Measurements from ENCODE around the gene CALR3. TPM values are rescaled to one million over a fixed set of nuclear protein-coding genes. Genes with fewer than 3 reads are reported as not detected.
"Not testable (repeated sequence)": the region's sequence is repeated elsewhere in the genome, so short reads cannot be mapped to it uniquely, and the experiment has no call there.

Gene CALR3
- total RNA-seq, 4 donors from 2014 or later = not detected

GRCh38 chr19:16473875-16474392, 22.0 kb downstream of the CALR3 start:
- Histone ChIP-seq H3K27me3 (no peaks in the 10 kb centered on the region), H3K9me3 (peaks cover 0 to 5% (median 0%) of the 10 kb centered on the region in 4 donors), H3K4me1 (peaks cover 0 to 29% (median 18%) of the 10 kb centered on the region in 4 donors), H3K27ac (no peak overlapping the region), H3K36me3 (no peaks in the 10 kb centered on the region), H3K4me3 (no peak overlapping the region)
- 86 to 87% methylated on average over 13 of the region's 13 CpGs for WGBS, 2 donors
- TF ChIP-seq, protein P1, sequence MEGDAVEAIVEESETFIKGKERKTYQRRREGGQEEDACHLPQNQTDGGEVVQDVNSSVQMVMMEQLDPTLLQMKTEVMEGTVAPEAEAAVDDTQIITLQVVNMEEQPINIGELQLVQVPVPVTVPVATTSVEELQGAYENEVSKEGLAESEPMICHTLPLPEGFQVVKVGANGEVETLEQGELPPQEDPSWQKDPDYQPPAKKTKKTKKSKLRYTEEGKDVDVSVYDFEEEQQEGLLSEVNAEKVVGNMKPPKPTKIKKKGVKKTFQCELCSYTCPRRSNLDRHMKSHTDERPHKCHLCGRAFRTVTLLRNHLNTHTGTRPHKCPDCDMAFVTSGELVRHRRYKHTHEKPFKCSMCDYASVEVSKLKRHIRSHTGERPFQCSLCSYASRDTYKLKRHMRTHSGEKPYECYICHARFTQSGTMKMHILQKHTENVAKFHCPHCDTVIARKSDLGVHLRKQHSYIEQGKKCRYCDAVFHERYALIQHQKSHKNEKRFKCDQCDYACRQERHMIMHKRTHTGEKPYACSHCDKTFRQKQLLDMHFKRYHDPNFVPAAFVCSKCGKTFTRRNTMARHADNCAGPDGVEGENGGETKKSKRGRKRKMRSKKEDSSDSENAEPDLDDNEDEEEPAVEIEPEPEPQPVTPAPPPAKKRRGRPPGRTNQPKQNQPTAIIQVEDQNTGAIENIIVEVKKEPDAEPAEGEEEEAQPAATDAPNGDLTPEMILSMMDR (IDR thresholded peaks at IDR 0.05) = no peak
- no peak for TF ChIP-seq EP300 (IDR thresholded peaks at IDR 0.05)
- no peak for TF ChIP-seq POLR2A (IDR thresholded peaks at IDR 0.05)
- no peak for DNase-seq (ENCODE audit: low spot score in 2 of 2)

- Histone ChIP-seq H3K9me3 (peaks cover 0 to 5% (median 0%) of the 10 kb centered on the region in 4 donors), H3K36me3 (no peaks in the 10 kb centered on the region), H3K4me1 (peaks cover 0 to 37% (median 18%) of the 10 kb centered on the region in 4 donors), H3K4me3 (no peak overlapping the region), H3K27ac (peak overlapping the region in 1 of 4 donors; percentile 98), H3K27me3 (no peaks in the 10 kb centered on the region)
- DNase-seq (ENCODE audit: low spot score in 2 of 2) = no peak
- WGBS, 2 donors = 99 to 100% methylated on average over 2 of the region's 2 CpGs
- no peak for TF ChIP-seq EP300 (IDR thresholded peaks at IDR 0.05)
- TF ChIP-seq, protein P1 (IDR thresholded peaks at IDR 0.05) = no peak
- TF ChIP-seq POLR2A (IDR thresholded peaks at IDR 0.05) = no peak
These were observed 23.0 kb downstream of the CALR3 start for GRCh38 chr19:16472992-16473391.

GRCh38 chr19:16472559-16472899, 23.4 kb downstream of the CALR3 start:
- 66 to 83% methylated on average over 2 of the region's 2 CpGs for WGBS, 2 donors
- H3K9me3 ChIP-seq; H3K36me3 ChIP-seq; DNase-seq (ENCODE audit: low spot score in 2 of 2); H3K27me3 ChIP-seq: not testable (repeated sequence)
- Histone ChIP-seq H3K27ac (peak overlapping the region; percentile 84 to 98 (median 94)), H3K4me3 (peak overlapping the region; percentile 81 to 98 (median 88)), H3K4me1 (peaks cover 0 to 42% (median 18%) of the 10 kb centered on the region in 4 donors)

GRCh38 chr19:16470911-16471811, 24.8 kb downstream of the CALR3 start:
- Histone ChIP-seq H3K4me3 (peak overlapping the region; percentile 78 to 98 (median 88)), H3K27ac (peak overlapping the region; percentile 23 to 95 (median 84)), H3K27me3 (no peaks in the 10 kb centered on the region), H3K36me3 (no peaks in the 10 kb centered on the region), H3K9me3 (peaks cover 0 to 5% (median 0%) of the 10 kb centered on the region in 4 donors), H3K4me1 (peaks cover 0 to 54% (median 18%) of the 10 kb centered on the region in 4 donors)
- 0% methylated on average over 24 to 48 of the region's 67 CpGs for WGBS, 2 donors
- TF ChIP-seq EP300 (IDR thresholded peaks at IDR 0.05) (no peak), POLR2A (IDR thresholded peaks at IDR 0.05) (no peak)
- TF ChIP-seq, protein P1 (IDR thresholded peaks at IDR 0.05) = no peak
- no peak for DNase-seq (ENCODE audit: low spot score in 2 of 2)

DNA sequence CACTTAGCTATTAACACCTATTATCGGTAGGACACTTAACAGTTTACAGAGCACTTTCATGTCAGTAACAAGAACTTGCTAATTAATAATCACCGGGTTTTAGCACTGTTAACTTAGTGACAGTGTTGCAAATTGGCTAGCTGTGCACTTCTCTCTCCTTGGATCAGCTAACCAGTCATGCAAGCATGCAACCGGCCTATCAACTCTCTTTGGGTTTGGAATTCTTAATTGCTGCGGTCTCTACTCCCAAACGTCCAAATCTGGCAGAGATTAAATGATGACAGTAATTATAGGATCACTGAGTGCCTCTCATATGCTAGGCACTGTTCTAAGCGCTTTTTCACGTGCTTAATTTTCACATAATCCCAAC, 25.4 kb downstream of the CALR3 start:
- peak overlapping the region in 2 of 4 donors; percentile 26 to 95 for H3K27ac ChIP-seq
- H3K4me1 ChIP-seq = peaks cover 0 to 55% (median 18%) of the 10 kb centered on the region in 4 donors
- DNase-seq (ENCODE audit: low spot score in 2 of 2) = no peak
- peaks cover 0 to 5% (median 0%) of the 10 kb centered on the region in 4 donors for H3K9me3 ChIP-seq
- TF ChIP-seq POLR2A (IDR thresholded peaks at IDR 0.05) (no peak), EP300 (IDR thresholded peaks at IDR 0.05) (no peak)
- TF ChIP-seq, protein P1 (IDR thresholded peaks at IDR 0.05) = no peak
- H3K36me3 ChIP-seq = no peaks in the 10 kb centered on the region
- no peaks in the 10 kb centered on the region for H3K27me3 ChIP-seq
- H3K4me3 ChIP-seq = peak overlapping the region in 3 of 4 donors; percentile 78 to 98 (median 93)
- 29 to 36% methylated on average over 7 of the region's 7 CpGs for WGBS, 2 donors
